GM12878 (cell line): ENCODE measurements around the gene CUEDC1. TPM values are rescaled to one million over a fixed set of nuclear protein-coding genes. Genes with fewer than 3 reads are reported as not detected.

ENCODE experiments used
- E4F1 ChIP-seq: fragments of 450-650 bp; IDR thresholded peaks from 2 replicates; pipeline ENCODE4 v1.6.1; 2018; ENCODE audit warnings: borderline replicate concordance, mild to moderate bottlenecking; ENCODE audit not compliant: partially characterized antibody
- MXI1 ChIP-seq: fragments of 150-350 bp; IDR thresholded peaks from 2 replicates; pipeline ENCODE4 v1.6.1; 2011; ENCODE audit warnings: low read depth, mild to moderate bottlenecking, inconsistent platforms, low read length, improper control_type of control experiment
- RFX5 ChIP-seq: IDR thresholded peaks from 2 replicates; pipeline ENCODE4 v1.6.1; 2011; ENCODE audit warnings: low read depth, low read length, improper control_type of control experiment
- SUZ12 ChIP-seq: fragments of 200-600 bp; sonication (generic); IDR thresholded peaks from one replicate; pipeline ENCODE4 v1.6.1; 2018; ENCODE audit warnings: antibody characterized with exemption, mild to moderate bottlenecking; ENCODE audit not compliant: unreplicated experiment
- ZNF687 ChIP-seq: fragments of 450-650 bp; IDR thresholded peaks from 2 replicates; pipeline ENCODE4 v1.6.1; 2017; ENCODE audit warnings: mild to moderate bottlenecking, moderate library complexity
- polyA plus RNA-seq, 11 experiments: library from polyadenylated mRNA; depleted of rRNA in 4 of 11; unstranded in 6 of 11; stranded (reverse) in 5 of 11; fragments of >200 nt; fragmentation: Nextera tagmentation in 4 of 11; fragmentation: Illumina TruSeq in 1 of 11; extraction: Ambion mirVana in 4 of 11; extraction: Trizol in 1 of 11; gene quantifications; 1 replicate in 1 of 11; 2 replicates in 10 of 11; pipeline versions ENCODE4 v1.2.1 to v1.2.3, GENCODE V29; 2011 to 2016; ENCODE audit warnings: inconsistent platforms in 2 of 11, missing spikeins in 2 of 11, low read depth in 1 of 11
- total RNA-seq, 4 experiments: library from RNA; depleted of rRNA in 3 of 4; stranded (reverse); fragments of >200 nt in 3 of 4; fragmentation: Illumina TruSeq in 1 of 4; extraction: Trizol in 1 of 4; gene quantifications; 2 replicates each; pipeline versions ENCODE4 v1.2.1 to v1.2.3, GENCODE V29; 2013 to 2021
- TF ChIP-seq, protein P1 (sequence below): IDR thresholded peaks from 2 replicates; pipeline ENCODE4 v1.6.1; 2011; ENCODE audit warnings: low read depth, low read length, improper control_type of control experiment, borderline replicate concordance

Gene CUEDC1
- total and polyA plus RNA-seq, 10 of the 15 experiments (the other 5 are each of a cell fraction or from before 2014, with no cell fraction given): 0.24 to 7.4 (median 1.8) TPM

DNA sequence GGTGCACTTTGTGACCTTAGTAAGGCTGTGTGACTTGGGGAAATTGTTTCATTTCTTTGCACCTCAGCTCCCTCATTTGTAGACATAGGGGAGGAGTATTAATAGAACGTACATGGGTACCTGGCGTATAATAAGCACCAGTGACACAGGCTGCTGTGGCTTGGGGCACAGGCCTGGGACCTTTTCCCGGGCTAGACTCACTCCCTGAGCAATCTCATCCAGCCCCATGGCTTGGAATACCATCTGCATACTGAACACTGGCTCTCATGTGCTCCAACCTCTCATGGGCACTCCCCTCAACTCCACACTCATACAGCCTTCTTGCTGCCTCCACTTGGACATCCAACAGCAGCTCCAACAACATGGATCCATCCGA lies 64.4 kb downstream of the CUEDC1 start (continued):
- TF ChIP-seq ZNF687: no peak
- TF ChIP-seq SUZ12: no peak
- TF ChIP-seq, protein P1, sequence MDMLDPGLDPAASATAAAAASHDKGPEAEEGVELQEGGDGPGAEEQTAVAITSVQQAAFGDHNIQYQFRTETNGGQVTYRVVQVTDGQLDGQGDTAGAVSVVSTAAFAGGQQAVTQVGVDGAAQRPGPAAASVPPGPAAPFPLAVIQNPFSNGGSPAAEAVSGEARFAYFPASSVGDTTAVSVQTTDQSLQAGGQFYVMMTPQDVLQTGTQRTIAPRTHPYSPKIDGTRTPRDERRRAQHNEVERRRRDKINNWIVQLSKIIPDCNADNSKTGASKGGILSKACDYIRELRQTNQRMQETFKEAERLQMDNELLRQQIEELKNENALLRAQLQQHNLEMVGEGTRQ: no peak
- no peak for TF ChIP-seq E4F1
- no peak for TF ChIP-seq MXI1
- no peak for TF ChIP-seq RFX5
